Lower leg skin (tissue), 3 donors: ENCODE measurements around the gene OGFOD2.

Experiments used
- CTCF ChIP-seq, 3 donors: fragments of 450-650 bp; IDR thresholded peaks; one replicate each; pipeline ENCODE4 v1.5.1; 2016; ENCODE audit warnings: antibody characterized with exemption in 3 of 3, mild to moderate bottlenecking in 3 of 3, moderate library complexity in 2 of 3
- POLR2A ChIP-seq, 2 donors: fragments of 450-650 bp; IDR thresholded peaks; one replicate each; pipeline ENCODE4 v1.6.1; 2016 to 2017; ENCODE audit warnings: antibody characterized with exemption in 2 of 2, mild to moderate bottlenecking in 1 of 2, moderate library complexity in 1 of 2

- no peak for TF ChIP-seq CTCF (IDR thresholded peaks at IDR 0.05)
- no peak for TF ChIP-seq POLR2A (IDR thresholded peaks at IDR 0.05)
Measured at GRCh38 chr12:122928404-122929147, 46.5 kb upstream of the OGFOD2 start.
